ENCODE data around the gene ODF4. TPM values are rescaled to one million over a fixed set of nuclear protein-coding genes. Genes with fewer than 3 reads are reported as not detected.

Gene ODF4
- total RNA-seq, 1 experiment from 2014 or later, result not detected

DNA sequence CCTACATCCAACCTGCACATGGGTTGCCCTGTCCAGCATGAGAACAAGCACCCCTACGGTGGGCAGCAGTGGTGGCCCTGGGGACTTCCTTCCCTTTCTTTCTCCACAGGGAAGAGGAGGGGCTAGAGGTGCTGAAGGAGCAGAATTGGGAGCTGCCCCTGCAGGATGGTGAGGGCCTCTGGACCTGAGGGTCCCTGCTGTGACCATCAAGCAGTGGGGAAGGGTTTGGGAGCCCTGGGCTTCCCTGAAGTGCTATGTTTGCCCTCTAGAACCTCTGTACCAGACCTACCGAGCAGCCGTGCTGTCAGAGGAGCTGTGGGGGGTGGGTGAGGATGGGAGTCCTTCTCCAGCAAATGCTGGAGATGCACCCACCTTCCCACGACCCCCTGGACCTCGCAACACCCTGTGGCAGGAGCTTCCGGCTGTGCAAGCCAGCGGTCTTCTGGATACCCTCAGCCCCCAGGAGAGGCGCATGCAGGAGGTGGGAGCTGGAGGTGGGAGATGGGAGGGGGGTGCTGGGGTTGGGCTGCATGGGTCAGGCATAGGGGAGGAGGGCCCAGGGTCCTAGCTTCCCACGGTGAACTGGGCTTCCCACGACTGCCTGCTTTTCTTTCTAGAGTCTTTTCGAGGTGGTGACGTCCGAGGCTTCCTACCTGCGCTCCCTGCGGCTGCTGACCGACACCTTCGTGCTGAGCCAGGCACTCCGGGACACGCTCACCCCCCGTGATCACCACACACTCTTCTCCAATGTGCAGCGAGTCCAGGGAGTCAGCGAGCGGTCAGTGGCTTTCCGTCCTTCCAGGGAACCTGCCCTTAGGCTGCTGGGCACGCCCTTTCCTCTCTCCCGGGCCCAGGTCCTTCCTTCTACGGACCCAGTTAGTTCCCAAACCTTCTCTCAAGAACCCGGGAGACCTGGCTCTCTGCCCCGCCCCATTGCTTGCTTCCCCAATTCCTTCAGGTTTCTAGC is 24.6 kb upstream of the ODF4 start:
- ATAC-seq (peak; percentile 35), DNase-seq (ENCODE audit: low spot score) (peak; percentile 35)
- Mint-ChIP-seq H3K27ac (no peak overlapping the region), H3K27me3 (ENCODE audit: low read depth) (peaks cover 35% of the 10 kb centered on the region), H3K4me1 (peaks cover 34% of the 10 kb centered on the region), H3K9me3 (no peaks in the 10 kb centered on the region), H3K36me3 (no peaks in the 10 kb centered on the region), H3K4me3 (peak overlapping the region; percentile 88)
- POLR2A ChIA-PET, result interaction anchor here (1.0 to 1.2 kb wide), 2 partner anchors 11 to 61 kb away, joined by 3 to 4 read pairs; partner anchors contain the start of gene KRABD2
- CTCF ChIA-PET, result interaction anchor here (0.7 to 3.3 kb wide), 4 partner anchors 11 to 69 kb away, joined by 4 to 13 read pairs (median 6); no protein-coding TSS in a partner anchor
- TF ChIP-seq SP1 (CRISPR knock-in tag; conservative IDR thresholded peaks at IDR 0.05) (no peak), NFATC4 (CRISPR knock-in tag; IDR thresholded peaks at IDR 0.05) (no peak), FOXJ3 (CRISPR knock-in tag; IDR thresholded peaks at IDR 0.05; ENCODE audit: borderline replicate concordance) (no peak), ZNF423 (CRISPR knock-in tag; IDR thresholded peaks at IDR 0.05) (peak; percentile 61), TCF7 (CRISPR knock-in tag; IDR thresholded peaks at IDR 0.05; ENCODE audit: low read depth) (no peak)
- TF ChIP-seq, protein P1, sequence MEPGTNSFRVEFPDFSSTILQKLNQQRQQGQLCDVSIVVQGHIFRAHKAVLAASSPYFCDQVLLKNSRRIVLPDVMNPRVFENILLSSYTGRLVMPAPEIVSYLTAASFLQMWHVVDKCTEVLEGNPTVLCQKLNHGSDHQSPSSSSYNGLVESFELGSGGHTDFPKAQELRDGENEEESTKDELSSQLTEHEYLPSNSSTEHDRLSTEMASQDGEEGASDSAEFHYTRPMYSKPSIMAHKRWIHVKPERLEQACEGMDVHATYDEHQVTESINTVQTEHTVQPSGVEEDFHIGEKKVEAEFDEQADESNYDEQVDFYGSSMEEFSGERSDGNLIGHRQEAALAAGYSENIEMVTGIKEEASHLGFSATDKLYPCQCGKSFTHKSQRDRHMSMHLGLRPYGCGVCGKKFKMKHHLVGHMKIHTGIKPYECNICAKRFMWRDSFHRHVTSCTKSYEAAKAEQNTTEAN (CRISPR knock-in tag; IDR thresholded peaks at IDR 0.05), result no peak
- TF ChIP-seq, protein P2, sequence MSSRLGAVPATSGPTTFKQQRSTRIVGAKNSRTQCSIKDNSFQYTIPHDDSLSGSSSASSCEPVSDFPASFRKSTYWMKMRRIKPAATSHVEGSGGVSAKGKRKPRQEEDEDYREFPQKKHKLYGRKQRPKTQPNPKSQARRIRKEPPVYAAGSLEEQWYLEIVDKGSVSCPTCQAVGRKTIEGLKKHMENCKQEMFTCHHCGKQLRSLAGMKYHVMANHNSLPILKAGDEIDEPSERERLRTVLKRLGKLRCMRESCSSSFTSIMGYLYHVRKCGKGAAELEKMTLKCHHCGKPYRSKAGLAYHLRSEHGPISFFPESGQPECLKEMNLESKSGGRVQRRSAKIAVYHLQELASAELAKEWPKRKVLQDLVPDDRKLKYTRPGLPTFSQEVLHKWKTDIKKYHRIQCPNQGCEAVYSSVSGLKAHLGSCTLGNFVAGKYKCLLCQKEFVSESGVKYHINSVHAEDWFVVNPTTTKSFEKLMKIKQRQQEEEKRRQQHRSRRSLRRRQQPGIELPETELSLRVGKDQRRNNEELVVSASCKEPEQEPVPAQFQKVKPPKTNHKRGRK (CRISPR knock-in tag; IDR thresholded peaks at IDR 0.05; ENCODE audit: borderline replicate concordance), result no peak

DNA sequence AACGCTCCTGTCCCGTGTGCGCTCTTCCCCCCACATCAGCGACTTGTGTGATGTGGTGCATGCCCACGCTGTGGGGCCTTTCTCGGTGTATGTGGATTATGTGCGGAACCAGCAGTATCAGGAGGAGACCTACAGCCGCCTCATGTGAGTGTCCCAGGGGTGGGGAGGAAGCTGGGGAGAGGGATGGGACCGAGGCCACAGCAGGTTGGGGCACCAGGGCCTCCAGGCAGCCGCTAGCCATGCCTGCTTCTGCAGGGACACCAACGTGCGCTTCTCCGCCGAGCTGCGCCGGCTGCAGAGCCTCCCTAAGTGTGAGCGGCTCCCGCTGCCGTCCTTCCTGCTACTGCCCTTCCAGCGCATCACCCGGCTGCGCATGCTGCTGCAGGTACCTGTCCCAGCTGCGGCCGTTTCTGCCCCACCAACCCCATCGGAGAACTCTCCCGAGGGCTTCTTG is 23.8 kb upstream of the ODF4 start:
- ChIA-PET POLR2A (interaction anchor here (1.0 kb wide), 1 partner anchor 11 kb away, joined by 4 read pairs; no protein-coding TSS in a partner anchor), CTCF (interaction anchor here (1.0 to 3.3 kb wide), 6 partner anchors 10 to 93 kb away, joined by 3 to 13 read pairs (median 5); partner anchors contain the start of gene SLC25A35)
- peak; percentile 71 for DNase-seq (ENCODE audit: low spot score)
- Mint-ChIP-seq H3K4me3 (peak overlapping the region; percentile 88), H3K9me3 (no peaks in the 10 kb centered on the region), H3K4me1 (peaks cover 27% of the 10 kb centered on the region), H3K27ac (no peak overlapping the region), H3K36me3 (no peaks in the 10 kb centered on the region), H3K27me3 (ENCODE audit: low read depth) (peaks cover 35% of the 10 kb centered on the region)
- no peak for TF ChIP-seq FOXJ3 (CRISPR knock-in tag; IDR thresholded peaks at IDR 0.05; ENCODE audit: borderline replicate concordance)
- TF ChIP-seq ZNF138 (CRISPR knock-in tag; conservative IDR thresholded peaks at IDR 0.05), result peak; percentile 83; the same call in 1 of the 2 replicates
- no peak for TF ChIP-seq NFE2L1 (CRISPR knock-in tag; IDR thresholded peaks at IDR 0.05)
- TF ChIP-seq, protein P3, sequence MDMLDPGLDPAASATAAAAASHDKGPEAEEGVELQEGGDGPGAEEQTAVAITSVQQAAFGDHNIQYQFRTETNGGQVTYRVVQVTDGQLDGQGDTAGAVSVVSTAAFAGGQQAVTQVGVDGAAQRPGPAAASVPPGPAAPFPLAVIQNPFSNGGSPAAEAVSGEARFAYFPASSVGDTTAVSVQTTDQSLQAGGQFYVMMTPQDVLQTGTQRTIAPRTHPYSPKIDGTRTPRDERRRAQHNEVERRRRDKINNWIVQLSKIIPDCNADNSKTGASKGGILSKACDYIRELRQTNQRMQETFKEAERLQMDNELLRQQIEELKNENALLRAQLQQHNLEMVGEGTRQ (CRISPR knock-in tag; IDR thresholded peaks at IDR 0.05), result 0 out of 2 replicates have a peak, but pooled peaks have one; percentile 27
- TF ChIP-seq, protein P4, sequence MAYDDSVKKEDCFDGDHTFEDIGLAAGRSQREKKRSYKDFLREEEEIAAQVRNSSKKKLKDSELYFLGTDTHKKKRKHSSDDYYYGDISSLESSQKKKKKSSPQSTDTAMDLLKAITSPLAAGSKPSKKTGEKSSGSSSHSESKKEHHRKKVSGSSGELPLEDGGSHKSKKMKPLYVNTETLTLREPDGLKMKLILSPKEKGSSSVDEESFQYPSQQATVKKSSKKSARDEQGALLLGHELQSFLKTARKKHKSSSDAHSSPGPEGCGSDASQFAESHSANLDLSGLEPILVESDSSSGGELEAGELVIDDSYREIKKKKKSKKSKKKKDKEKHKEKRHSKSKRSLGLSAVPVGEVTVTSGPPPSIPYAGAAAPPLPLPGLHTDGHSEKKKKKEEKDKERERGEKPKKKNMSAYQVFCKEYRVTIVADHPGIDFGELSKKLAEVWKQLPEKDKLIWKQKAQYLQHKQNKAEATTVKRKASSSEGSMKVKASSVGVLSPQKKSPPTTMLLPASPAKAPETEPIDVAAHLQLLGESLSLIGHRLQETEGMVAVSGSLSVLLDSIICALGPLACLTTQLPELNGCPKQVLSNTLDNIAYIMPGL (CRISPR knock-in tag; IDR thresholded peaks at IDR 0.05), result peak; percentile 88
- peak; percentile 75 for ATAC-seq

DNA sequence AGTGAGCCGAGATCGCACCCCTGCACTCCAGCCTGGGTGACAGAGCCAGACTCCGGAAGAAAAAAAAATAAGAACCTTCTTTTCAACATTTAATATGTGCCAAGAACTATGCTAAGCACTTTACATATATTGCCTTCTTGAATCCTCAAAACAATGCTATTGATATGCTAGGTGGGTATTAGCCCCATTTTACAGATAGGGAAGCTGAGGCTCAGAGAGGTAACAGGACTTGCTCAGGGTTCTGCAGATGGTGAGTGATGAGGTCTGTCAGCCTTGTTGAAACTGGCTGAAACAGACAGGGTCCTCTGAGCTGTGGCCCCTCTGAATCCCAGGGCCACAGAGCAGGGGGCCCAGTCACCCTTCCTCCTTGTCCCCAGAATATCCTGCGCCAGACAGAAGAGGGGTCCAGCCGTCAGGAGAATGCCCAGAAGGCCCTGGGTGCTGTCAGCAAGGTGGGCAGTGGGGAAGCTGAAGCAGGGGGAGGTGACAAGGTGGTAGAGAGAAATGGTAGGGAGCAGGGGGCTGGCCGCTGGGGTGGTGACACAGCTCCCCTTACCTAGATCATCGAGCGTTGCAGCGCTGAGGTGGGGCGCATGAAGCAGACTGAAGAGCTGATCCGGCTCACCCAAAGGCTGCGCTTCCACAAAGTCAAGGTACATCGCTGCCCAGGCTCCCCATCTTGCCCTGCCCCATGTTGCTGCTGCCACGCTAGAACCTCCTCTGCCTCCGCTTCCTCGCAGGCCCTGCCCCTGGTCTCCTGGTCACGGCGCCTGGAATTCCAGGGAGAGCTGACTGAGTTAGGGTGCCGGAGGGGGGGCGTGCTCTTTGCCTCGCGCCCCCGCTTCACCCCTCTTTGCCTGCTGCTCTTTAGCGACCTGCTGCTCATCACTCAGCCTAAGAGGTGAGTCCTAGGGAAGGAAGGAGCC is 21.4 kb upstream of the ODF4 start:
- H3K27me3 Mint-ChIP-seq (ENCODE audit: low read depth), result peaks cover 35% of the 10 kb centered on the region
- H3K9me3 Mint-ChIP-seq, result no peaks in the 10 kb centered on the region
- no peak for ATAC-seq
- H3K4me3 Mint-ChIP-seq, result no peak overlapping the region
- DNase-seq (ENCODE audit: low spot score), result no peak
- TF ChIP-seq ZNF416 (CRISPR knock-in tag; IDR thresholded peaks at IDR 0.05), result no peak
- no peak for TF ChIP-seq CBFB (CRISPR knock-in tag; IDR thresholded peaks at IDR 0.05; ENCODE audit: low read depth)
- H3K36me3 Mint-ChIP-seq, result no peaks in the 10 kb centered on the region
- ChIA-PET CTCF (interaction anchor here (0.9 to 1.3 kb wide), 2 partner anchors 8 to 66 kb away, joined by 3 to 4 read pairs; no protein-coding TSS in a partner anchor), POLR2A (no interaction called here)
- H3K27ac Mint-ChIP-seq, result no peak overlapping the region
- H3K4me1 Mint-ChIP-seq, result peaks cover 25% of the 10 kb centered on the region

Data from WTC11 (cell line).